ENCODE results near the gene MTCH1. TPM values are rescaled to one million over a fixed set of nuclear protein-coding genes. Genes with fewer than 3 reads are reported as not detected.

MTCH1 gene
- total and polyA plus RNA-seq, 9 of the 15 experiments (the other 6 are each of a cell fraction or from before 2014, with no cell fraction given) = 7.9 to 161 (median 118) TPM

DNA sequence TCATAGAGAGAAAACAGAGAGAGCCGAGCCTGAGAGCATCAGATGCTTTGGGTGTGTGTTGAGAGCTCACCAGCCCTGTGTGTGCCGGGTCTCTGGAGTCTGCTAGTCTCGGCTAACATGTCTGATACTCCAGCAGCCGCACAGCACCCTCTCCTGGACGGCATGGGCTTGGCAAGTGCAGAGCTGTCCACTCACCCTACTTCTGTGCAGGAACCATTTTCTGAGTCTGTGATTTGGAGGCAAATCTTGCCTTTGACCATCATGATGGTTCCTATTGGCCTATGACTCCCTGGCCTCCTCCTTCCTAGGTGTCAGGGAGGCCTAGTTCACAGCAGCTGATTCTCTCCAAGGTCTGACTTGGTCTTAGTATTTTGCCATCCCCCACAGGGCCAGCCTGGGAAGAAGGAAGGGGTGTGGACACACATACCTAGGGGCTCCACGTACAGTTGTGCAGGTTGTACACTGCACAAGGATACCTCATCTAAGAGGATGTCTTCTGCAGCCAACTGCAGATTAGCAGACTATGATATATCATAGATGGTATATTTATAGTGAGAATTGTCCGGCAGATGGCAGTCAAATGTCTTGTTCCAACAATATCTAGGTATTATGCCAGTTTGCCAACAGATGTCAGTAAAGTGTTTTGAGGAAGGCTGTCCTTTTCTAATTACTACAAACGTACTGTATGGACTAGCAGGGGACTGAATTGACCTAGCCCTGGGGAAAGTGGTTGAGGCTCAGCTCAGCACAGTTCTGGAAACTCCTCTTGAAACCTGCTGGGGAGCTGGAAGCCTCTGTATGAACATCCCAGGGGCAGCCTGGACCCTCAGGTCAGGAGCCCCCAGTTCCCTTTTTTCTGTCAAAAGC, 32.4 kb upstream of the MTCH1 start (continued):
- peak; percentile 39; the same call in 1 of the 2 replicates for TF ChIP-seq ESRRA (IDR thresholded peaks at IDR 0.05; ENCODE audit: borderline replicate concordance, low read depth)
- TF ChIP-seq BRD4 (IDR thresholded peaks at IDR 0.05) = no peak
- TF ChIP-seq, protein P1, sequence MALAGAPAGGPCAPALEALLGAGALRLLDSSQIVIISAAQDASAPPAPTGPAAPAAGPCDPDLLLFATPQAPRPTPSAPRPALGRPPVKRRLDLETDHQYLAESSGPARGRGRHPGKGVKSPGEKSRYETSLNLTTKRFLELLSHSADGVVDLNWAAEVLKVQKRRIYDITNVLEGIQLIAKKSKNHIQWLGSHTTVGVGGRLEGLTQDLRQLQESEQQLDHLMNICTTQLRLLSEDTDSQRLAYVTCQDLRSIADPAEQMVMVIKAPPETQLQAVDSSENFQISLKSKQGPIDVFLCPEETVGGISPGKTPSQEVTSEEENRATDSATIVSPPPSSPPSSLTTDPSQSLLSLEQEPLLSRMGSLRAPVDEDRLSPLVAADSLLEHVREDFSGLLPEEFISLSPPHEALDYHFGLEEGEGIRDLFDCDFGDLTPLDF (CRISPR knock-in tag; IDR thresholded peaks at IDR 0.05) = peak; percentile 84
- TF ChIP-seq SRSF9 (IDR thresholded peaks at IDR 0.05; ENCODE audit: borderline replicate concordance, low read depth, low read length) = no peak
- TF ChIP-seq MYBL2 (IDR thresholded peaks at IDR 0.05; ENCODE audit: low read depth) = no peak
- TF ChIP-seq MYBL2 (CRISPR knock-in tag; IDR thresholded peaks at IDR 0.05; ENCODE audit: borderline replicate concordance) = no peak
- TF ChIP-seq NR2F6 (CRISPR knock-in tag; IDR thresholded peaks at IDR 0.05) = no peak
- TF ChIP-seq SMAD1 (IDR thresholded peaks at IDR 0.05; ENCODE audit: low read depth, low read length, partially characterized antibody) = peak; percentile 25
- no peak for TF ChIP-seq MIER1 (IDR thresholded peaks at IDR 0.05; ENCODE audit: low read depth)
- TF ChIP-seq MGA (IDR thresholded peaks at IDR 0.05) = no peak
- no peak for TF ChIP-seq CREB1 (IDR thresholded peaks at IDR 0.05)
- no peak for TF ChIP-seq CREB1 (CRISPR knock-in tag; IDR thresholded peaks at IDR 0.05)
- TF ChIP-seq ARID2 (IDR thresholded peaks at IDR 0.05) = peak; percentile 92
- no peak for TF ChIP-seq CBX2 (IDR thresholded peaks at IDR 0.05; ENCODE audit: insufficient read depth, low read length, poor library complexity, severe bottlenecking)
- no peak for TF ChIP-seq CEBPG (CRISPR knock-in tag; IDR thresholded peaks at IDR 0.05)
- no peak for TF ChIP-seq CEBPG (tag; conservative IDR thresholded peaks at IDR 0.05 in 1 of 2, IDR thresholded peaks at IDR 0.05 in 1 of 2)
